GM19023 (cell line): ENCODE measurements around the gene CD1C.
"Not testable (repeated sequence)": the region's sequence is repeated elsewhere in the genome, so short reads cannot be mapped to it uniquely, and the experiment has no call there.

Experiments used
- ATAC-seq: cut with Tn5 transposase; IDR thresholded peaks from one replicate; pipeline ENCODE4 v1.9.1; 2021; ENCODE audit warnings: mild to moderate bottlenecking, moderate library complexity; ENCODE audit not compliant: unreplicated experiment

Gene CD1C

DNA sequence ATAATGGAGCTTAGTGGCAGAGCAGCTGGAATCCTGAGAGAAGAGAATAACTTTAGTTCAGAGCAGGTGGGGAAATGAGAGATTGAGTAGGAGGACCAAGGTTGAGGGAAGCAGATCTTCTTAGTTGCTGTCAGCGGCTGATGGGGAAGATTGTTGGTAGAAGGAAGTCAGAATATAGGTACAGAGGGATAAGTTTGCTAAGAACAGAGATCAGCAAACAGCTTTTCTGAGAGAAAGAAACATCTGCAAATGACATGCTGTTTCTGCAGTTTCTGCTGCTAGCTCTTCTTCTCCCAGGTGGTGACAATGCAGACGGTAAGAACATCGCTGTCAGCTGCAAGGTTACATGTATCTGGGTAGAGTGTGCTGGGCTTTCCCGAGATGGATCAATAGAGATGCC, at the start of gene CD1C:
CD1C (plus strand) TSS at position 113 of the 400 bp plus-strand sequence; CDS start at position 255, 142 bp downstream.
- no peak for ATAC-seq

DNA sequence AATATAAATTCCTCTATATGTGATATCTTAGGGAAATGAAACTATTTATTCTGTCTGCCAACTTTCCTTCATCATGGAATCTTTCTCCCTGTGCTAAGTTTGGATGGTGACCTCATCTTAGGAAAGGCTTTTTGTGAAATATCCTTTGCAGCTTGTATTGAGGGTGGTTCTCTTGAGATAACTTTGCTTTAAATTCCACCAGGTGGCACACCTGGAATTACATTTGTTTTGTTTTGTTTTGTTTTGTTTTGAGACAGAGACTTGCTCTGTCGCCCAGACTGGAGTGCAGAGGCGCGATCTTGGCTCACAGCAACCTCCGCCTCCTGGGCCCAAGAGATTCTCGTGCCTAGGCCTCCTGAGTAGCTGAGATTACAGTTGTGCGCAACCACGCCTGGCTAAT, 43.1 kb upstream of the CD1C start:
- ATAC-seq, result no peak

DNA sequence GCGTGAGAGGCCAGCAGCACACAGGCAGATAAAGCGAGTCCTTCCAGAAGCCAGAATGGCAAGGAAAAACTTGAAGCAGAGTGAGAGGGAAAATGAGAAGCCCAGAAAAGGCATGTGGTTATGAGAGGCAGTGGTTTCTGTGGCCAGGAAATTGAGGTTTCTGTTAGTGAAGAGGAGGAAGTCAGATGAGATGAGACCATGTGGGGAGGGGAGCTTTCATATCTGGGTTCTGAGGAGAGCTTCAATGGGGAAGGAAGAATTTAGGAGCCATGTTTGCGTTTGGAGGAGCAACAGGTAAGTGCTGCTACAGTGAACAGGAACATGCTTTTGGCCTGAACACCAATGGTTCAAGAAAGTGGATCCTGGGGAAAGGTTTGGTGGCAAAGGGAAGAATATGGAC, 41.6 kb upstream of the CD1C start:
- ATAC-seq, result no peak

DNA sequence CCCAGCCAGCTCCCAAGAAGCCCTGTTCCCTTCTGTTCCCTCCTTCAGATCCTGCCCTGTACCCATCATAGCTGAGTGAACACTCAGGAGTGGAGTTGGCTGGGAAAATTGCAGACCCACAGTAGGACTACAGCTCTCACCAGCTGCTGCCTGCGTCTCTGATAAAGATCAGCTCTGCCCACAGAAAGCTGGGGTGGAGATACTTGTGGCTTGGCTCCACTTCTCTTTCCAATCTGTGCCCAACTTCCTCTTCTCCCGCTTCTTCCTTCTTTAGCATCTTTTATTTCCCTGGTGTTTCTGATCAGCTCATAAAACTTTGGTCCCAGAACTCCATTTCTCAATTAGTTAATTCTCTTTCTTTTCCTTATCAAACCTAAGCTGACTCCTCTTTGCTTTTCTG, 41.0 kb upstream of the CD1C start:
- ATAC-seq, result no peak

DNA sequence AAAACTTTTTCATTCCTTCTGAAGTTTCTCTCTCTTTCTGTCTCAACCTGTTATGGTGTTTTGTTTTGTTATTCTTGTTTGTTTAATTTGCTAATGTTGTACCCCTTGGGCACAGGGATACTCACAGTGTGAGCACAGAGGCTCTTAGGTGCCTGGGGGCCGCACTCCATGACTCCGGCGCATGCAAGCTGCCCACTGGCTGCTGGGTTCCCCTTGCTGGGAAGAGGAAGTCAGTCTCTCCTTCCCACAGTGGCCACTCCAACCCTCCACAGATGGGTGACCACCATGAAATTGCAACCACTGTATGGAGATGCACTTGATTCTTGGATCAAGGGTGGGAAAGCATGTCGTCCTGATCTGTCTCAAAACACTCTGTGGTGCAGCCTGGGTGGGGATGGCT, 40.1 kb upstream of the CD1C start:
- ATAC-seq, result no peak

DNA sequence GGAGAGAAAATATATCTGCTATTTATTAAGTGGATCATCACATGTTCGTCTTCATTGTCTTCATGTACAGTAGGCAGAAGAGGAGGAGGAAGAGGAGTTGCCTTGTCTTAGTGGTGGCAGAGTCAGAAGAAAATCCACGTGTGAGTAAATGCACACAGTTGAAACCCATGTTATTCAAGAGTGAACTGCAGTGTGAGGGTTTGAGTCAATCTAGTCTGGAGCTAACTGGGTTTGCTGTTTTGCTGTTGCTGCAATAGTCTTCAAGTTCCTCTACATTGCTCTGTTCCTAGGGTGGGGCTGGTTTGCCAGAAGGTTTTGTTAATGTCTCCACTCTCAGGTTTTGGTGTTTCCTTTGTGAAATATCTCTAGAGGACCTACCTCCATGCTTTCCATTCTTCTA, 38.6 kb upstream of the CD1C start:
- no peak for ATAC-seq

DNA sequence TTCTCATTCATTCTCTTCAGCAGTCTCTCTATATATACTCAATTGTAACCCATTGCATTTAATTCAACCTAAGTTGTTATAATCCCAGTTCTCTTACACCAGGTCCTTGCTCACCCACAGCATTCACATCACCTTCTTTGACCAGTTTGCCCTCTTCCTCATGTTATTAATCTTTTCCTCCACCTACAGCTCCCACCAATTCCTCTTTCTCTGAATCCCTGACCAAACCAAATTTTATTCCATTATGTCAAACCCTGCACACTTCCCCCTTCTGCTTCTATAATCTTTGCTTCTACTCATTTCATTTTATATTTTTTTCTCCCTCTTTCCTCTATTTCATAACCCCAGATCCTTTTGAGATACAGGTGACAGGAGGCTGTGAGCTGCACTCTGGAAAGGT, 34.1 kb upstream of the CD1C start:
- ATAC-seq, result no peak

DNA sequence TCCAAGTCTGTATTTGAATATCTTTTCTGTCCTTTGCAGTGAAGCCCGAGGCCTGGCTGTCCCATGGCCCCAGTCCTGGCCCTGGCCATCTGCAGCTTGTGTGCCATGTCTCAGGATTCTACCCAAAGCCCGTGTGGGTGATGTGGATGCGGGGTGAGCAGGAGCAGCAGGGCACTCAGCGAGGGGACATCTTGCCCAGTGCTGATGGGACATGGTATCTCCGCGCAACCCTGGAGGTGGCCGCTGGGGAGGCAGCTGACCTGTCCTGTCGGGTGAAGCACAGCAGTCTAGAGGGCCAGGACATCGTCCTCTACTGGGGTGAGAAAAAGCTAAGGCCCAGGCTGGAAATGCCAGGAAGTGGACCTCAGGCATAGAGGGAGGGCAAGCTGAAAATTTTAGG, 33.0 kb upstream of the CD1C start:
- ATAC-seq, result not testable (repeated sequence)

DNA sequence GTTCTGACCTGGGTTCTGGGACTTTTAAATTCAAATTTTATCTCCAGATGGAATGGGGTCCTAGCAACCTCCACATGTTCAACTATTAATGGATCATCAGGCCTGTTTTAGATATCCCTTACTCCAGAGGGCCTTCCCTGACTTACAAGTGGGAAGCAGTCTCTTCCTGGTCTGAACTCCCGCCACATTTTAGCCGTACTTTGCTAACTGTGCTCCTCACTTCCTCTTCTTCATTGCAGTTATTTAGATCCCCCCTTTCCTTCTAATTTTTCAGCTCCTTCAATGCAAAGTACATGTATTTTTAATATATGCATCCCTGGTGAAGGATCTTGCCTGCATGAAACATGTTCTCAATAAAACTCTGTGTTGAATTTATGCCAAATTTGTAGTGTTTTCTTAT, 31.8 kb upstream of the CD1C start:
- no peak for ATAC-seq

DNA sequence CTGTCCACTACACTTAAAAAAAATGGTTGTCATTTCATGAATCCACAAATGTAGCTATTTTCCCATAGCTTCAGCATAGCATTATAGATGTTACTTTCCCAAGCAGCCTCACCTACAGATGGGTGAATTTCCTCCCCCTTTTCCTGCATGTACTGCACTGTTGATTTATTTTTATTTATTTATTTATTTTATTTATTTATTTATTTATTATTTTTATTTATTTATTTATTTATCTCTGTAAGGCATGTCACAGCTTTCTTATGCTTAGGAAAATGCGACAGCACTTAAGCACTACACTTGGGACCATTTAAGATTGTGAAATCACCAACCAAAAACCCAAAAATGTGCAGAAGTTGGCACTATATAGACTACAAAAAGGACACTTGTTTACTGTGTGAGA, 30.6 kb upstream of the CD1C start:
- no peak for ATAC-seq

DNA sequence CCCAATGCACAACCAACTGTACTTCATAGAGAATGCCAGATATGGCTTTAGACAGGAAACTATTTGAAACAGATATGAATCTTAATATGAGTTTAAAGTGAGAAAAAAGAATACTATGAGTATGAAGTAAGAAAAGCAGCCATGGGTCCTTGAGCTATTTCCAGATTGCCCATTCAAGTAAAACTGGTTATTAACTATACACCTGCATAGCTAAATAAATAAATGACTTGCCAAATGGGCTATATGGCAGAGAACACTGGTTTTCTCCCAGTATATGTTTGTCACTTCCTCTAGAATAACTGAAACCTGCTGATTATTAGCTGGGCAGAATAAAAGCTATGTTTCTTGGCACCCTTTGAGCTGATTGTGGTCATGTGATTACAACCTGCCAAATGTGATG, 17.0 kb upstream of the CD1C start:
- ATAC-seq, result no peak

DNA sequence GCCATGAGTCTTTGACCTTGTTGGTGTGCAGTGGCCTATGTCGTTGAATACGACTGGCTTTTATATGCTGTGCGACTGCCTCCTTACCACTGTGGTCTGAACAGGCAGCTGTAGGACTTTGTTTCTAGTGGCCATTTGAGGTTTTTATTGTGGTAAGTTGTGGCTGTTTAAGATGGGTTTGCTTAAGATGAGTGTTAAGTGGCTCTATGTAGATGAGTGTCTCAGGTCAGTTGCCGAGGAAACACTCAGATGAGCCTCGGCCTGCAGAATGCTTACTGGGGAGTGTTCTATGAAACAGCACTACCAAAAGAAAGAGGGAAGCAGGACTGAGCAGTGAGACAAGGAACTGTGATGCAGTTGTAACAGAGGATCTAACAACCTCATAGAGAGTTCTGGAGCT, 14.9 kb upstream of the CD1C start:
- peak; percentile 83 for ATAC-seq

DNA sequence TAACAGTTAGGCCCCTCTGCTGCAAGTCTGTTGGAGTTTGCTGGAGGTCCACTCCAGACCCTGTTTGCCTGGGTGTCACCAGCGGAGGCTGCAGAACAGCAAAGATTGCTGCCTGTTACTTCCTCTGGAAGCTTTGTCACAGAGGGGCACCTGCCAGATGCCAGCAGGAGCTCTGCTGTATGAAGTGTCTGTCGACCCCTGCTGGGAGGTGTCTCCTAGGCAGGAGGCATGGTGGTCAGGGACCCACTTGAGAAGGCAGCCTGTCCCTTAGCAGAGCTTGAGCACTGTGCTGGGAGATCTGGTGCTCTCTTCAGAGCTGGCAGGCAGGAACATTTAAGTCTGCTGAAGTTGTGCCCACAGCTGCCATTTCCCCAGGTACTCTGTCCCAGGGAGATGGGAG, 7.3 kb upstream of the CD1C start:
- ATAC-seq, result not testable (repeated sequence)

DNA sequence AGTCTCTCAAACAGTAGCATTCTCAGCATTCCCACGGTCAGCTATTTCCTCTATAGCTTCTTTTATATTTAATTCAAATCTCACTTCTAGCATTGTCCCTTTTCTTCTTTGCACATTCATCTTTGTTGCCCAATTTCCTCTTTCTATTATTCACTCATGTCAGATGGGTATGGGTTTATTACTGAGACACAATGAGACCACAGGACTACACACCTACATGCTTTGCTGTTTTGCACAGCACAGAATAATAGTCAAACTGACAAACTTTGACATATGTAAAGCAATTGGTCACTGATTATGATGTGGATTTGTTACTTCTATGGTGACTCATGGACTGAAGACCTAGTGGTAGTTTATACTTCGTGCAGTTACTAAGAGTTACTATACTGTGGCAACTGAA, 5.8 kb upstream of the CD1C start:
- ATAC-seq, result peak; percentile 49

DNA sequence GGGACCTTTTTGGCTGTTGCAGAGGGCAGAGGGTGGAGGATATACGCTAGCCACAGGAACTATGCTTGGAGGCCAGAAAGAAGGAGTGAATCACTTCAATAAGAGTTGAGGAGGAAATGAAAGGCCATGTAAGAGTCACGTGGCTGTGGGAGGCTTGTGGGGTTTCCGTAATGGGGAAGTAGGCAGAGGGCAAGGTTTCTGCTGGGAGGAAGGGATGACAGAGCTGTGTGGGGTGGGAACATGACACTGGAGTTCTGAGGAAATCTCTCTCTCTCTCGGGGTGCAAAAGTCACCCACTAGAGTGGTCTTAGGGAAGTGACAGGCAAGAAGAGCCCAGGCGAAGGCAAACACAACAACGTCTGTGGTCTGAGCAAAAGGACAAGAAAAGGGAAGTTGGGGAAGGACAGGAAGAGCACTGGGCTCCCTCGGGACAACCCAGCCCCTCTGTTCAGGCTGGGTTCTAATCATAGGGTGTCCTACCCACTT, 3.9 kb upstream of the CD1C start:
- peak; percentile 60 for ATAC-seq

DNA sequence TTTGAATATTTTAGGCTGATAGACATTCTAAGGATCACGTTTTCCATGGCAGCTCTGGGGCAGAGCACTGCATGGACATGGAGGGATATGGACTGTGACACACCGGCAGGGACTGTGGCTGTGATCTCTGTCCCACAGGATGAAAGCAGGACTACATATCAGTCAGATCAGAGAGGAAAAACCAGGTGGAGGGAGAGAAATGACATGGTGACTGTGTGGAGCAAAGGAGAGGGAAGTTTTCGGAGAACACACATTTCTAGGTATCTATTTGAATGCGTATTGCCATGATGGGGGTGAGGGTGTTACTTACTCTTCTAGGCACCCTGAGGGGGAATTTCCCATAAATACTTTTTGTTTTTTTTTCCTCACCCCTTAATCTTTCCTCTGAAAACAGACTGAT, 3.2 kb upstream of the CD1C start:
- no peak for ATAC-seq

DNA sequence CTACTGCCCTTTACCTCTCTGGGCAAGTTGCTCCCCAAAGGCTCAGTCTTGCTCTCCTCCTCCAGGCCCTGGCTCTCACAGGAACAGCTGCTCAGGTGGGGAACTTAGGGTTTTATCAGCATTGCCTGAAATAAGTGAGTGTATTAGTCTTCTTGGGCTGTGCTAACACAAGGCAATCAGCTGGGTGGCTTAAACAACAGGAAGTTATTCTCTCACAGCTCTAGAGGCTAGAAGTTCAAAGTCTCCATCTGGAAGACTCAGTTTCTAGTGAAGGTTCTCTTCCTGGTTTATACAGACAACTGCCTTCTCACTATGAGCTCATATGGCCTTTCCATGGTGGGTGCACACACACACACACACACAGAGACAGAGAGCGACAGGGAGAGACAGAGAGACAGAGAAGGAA, 2.8 kb upstream of the CD1C start:
- no peak for ATAC-seq

DNA sequence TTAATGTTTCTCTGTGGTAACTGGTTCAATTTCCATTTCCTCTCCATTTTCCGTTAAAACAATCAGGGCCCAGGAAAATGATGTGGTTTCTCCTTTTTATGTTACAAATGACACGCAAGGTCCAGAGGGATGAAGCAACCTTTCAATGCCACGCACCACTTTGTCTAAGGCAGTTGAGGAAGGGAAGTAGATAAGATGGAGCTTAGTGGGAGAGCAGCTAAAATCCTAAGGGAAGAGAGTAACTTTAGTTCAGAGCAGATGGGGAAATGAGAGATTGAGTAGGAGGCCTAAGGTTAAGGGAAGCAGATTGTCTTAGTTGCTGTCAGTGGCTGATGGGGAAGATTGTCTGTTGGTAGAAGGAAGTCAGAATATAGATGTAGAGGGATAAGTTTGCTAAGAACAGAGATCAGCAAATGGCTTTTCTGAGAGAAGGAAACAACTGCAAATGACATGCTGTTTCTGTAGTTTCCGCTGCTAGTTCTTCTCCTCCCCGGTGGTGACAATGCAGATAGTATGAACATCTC, 660 bp downstream of the CD1C start:
- ATAC-seq, result no peak

DNA sequence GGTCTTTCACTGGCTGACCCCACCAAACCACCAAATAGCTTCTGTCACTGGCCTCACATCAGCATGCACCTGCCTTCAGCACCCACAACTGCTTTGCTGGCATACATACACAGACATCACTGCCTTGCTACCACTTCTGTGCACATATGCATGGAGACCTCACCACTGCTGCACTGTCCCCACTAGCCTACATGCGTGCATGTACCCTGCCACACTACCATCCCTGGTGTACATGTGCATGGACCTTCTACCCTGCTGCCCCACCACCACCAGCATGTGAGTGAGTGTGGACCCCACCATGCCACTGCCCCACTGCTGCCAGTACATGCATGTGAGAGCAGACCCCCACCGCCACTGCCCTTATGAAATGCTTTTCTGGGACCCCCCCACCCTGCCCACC, 6.1 kb downstream of the CD1C start:
- ATAC-seq, result no peak

DNA sequence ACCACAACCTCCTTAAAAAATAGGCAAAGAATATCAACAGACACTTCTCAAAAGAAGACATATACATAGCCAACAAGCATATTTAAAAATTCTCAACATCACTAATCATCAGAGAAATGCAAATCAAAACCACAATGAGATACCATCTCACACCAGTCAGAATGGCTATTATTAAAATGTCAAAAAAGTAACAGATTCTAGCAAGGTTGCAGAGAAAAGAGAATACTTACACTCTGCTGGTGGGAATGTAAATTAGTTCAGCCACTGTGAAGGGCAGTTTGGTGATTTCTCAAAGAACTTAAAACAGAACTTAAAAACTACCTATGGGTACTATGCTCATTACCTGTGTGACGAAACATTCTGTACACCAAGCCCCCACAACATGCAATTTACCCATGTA, 20.9 kb downstream of the CD1C start:
- no peak for ATAC-seq

DNA sequence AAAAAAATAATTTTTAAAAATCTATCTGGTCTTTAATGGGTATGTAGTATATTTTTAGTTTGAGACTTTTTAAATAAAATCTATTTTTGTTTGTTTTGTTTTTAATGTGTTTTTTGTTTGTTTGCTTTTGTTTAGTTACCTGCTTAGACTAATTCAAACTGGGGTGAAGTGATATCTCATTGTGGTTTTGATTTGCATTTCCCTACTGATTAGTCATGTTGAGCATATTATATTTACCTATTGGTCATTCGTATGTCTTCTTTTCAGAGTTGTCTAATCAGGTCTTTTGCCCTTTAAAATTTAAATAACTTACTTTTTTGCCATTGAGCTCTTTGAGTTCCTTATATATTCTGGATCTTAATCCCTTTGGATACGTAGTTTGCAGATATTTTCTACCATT, 21.3 kb downstream of the CD1C start:
- ATAC-seq, result no peak

DNA sequence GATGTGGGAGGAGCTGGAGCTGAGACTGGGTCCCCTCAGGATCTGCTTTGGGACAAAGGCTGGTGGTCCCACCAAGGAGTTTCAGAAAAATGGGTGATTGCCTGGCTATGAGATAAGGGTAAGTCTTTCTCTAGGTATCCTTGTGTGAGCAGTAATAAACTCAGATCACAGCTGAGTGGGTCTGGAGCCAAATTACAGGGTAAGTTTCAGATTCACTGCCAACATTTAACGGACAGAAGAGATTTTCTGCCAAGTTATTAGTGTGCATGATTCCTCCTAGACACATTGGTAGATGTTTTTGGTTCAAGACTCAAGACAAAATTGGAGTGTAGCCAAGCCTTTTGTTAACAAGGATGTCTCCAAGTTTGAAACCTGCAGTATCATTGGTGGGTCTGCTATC, 34.1 kb downstream of the CD1C start:
- no peak for ATAC-seq

DNA sequence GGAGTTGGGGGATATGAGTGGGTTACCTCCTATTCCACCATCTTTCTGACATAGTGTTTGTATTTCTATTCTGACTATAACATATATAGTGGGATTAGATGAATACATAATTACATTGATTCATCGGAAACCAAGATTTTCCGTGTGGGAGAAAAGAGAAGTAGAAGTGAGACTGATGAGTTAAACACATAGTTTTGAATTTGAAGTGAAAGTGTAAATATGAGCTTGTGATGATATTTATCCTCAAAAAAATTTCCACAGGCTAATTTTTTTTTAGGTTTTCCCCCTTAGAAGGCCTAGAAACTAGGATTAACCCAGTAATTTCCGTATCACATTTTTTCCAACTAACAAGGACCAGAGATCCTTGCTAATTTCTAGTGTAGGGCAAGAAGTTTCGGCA, 34.7 kb downstream of the CD1C start:
- ATAC-seq, result no peak

DNA sequence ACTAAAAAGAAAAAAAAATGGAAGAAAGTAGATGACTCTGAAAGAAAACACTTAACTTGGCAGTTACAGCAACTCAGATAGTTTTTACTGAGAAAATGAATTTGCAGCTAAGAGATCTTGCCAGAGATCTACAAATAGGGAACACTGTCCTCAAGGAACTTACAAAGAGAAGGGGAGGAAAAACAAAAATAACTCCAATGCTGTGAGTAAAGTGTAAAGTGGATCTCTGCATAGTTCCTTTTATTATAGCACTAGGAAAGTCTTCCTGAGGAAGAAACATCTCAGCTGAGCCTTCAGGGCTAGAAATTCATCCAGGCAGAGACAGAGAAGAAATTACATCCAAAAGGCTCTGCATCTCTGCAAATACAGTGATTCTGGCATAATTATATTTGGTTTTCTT, 37.8 kb downstream of the CD1C start:
- ATAC-seq, result no peak
